HG02571 (cell line): ENCODE data around the gene IL1R2.

Experiments used
- ATAC-seq: cut with Tn5 transposase; IDR thresholded peaks from one replicate; pipeline ENCODE4 v1.9.1; 2021; ENCODE audit warnings: mild to moderate bottlenecking, moderate library complexity; ENCODE audit not compliant: unreplicated experiment

Gene IL1R2

DNA sequence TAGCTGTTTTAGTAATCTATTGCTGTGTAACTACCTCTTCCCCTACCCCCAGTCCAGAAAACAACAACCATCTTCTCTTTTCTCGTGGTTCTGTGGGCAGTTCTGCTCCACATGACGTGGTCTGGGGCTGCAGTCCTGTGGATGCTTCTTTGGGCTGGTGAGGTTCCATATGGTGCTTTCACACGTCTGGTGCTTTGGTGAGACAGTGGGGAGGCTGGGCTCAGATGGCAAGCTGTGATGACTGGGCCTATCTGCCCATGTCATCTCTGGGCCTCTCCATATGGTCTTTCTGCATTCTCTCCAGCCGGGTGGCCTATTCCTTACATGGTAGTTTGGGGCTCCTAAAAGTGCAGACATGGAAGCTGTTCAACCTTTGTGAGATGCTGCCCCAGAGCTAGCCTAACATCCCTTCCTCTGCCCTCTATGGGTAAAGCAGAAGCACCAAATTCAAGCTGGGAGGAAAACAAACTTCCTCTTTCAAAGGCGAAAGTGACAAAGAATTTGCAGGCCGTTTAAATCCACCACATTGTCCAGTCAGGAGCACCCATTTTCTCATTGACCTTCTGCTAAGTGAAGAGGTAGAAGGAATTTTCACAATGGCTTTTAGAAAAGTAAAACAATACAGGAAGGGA is 82.5 kb downstream of the IL1R2 start:
- no peak for ATAC-seq

DNA sequence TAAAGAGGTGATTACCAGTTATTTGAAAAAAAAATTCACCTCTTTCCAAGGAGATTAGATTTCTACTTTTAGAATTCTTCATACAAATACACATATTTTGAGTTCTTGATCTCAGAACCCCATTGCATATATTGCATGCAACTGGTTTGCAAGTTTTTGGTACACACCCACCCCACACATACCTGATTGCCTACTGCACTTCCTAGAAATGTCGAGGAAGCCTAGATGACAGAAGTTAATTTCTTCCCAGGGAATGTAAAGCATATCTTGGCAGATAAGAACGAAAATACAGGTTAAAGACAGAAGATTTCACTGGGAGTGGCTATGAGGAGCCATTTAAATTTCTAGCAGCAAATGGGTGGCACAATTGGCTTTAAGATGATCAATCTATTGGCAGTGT is 83.7 kb downstream of the IL1R2 start:
- ATAC-seq: no peak

DNA sequence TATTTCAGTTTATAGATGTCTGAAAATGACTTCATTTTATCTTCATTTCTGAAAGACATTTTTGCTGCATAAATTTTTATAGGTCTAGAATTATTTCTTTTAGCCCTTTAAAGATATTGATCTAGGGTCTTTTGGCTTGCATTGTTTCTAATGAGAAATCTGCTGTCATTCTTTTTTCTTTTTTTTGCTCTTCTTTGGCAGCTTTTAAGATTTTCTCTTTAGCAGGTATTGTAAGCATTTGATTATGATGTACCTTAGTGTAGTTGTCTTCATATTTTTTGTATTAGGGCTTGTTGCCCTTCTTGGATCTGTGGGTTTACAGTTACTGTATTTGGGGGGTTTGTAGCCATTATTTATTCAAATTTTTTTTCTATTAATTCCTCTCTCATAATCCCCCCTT is 84.8 kb downstream of the IL1R2 start:
- no peak for ATAC-seq
